ENCODE results near the gene HBZ.

DNA sequence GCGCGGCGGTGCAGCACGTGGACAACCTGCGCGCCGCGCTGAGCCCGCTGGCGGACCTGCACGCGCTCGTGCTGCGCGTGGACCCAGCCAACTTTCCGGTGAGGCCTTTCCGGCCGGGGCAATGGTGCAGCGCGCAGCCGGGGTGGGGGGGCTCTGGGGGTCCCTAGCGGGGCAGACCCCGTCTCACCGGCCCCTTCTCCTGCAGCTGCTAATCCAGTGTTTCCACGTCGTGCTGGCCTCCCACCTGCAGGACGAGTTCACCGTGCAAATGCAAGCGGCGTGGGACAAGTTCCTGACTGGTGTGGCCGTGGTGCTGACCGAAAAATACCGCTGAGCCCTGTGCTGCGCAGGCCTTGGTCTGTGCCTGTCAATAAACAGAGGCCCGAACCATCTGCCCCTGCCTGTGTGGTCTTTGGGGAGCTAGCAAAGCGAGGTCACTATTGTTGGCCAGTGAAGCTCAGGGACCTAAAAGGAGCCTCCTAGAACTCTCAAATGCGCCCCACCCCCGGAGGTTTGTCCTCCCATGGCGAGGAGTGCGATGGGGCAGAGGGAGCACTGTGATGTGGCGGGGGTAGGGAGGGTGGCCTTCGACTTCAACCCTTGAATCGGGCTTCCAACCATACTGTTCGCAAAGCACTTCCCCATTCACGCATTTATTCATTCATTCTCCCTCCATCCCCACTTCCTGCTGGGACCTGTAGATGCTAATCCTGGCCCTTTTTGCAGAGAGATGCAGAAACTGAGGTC lies 14.1 kb downstream of the HBZ start:
- TF ChIP-seq, protein P1, sequence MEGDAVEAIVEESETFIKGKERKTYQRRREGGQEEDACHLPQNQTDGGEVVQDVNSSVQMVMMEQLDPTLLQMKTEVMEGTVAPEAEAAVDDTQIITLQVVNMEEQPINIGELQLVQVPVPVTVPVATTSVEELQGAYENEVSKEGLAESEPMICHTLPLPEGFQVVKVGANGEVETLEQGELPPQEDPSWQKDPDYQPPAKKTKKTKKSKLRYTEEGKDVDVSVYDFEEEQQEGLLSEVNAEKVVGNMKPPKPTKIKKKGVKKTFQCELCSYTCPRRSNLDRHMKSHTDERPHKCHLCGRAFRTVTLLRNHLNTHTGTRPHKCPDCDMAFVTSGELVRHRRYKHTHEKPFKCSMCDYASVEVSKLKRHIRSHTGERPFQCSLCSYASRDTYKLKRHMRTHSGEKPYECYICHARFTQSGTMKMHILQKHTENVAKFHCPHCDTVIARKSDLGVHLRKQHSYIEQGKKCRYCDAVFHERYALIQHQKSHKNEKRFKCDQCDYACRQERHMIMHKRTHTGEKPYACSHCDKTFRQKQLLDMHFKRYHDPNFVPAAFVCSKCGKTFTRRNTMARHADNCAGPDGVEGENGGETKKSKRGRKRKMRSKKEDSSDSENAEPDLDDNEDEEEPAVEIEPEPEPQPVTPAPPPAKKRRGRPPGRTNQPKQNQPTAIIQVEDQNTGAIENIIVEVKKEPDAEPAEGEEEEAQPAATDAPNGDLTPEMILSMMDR (IDR thresholded peaks at IDR 0.05) = no peak
- TF ChIP-seq POLR2A (IDR thresholded peaks at IDR 0.05) = no peak
